Activated T-cell treated with anti-CD3 and anti-CD28 coated beads, Interleukin-2, amount 50 U/mL, for 48 hours (primary cell): ENCODE measurements around the gene YPEL5.
"Not testable (repeated sequence)": the region's sequence is repeated elsewhere in the genome, so short reads cannot be mapped to it uniquely, and the experiment has no call there.

Experiments
- DNase-seq, 2 experiments: peaks; one replicate each; pipeline ENCODE4 v3.0.0-alpha.2; 2020

The YPEL5 gene

DNA sequence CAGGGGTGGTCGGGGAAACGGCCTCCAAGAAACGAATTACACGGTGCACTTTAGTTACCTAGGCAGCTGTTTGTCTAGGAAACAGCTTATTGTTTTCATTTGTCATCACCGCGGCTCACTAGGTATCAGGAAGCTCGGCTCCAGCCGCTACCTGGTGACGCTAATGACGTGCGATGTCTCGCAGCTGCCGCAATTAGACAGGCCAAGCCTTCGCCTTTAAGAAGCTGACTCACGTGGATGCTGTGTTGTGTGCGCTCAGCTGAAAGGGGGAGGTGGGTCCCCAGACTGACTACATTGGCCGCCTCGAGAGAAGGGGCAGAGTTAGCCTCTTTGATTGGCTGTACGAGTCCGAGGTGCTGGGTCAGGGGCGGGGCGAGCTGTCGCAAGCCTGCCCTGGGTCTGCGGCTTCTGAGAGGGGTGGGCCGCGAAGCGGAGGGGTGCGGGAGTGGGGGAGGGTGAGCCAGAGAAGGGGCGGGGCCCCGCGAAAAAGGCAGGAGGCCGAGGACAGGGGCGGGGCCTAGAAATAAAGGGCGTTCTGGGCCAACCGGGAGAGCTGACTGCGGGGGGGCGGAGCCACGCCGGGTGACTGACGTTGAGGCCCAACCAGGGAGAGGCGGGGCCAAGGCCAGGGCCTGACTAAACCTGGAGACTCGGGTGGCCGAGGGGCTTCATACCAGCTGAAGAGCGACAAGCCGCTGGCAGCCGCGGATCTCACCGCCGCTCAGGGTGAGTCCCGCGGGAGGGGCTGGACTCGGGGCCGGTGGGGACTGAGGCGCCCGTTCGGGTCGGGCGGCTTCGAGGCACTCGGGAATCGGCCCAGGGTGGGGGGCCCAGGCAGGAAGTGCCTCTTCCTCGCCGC, at the start of gene YPEL5:
YPEL5 (plus strand) TSS at position 671 of the 859 bp plus-strand sequence. CDS start 9,645 bp downstream, outside the sequence.
- DNase-seq, result peak; percentile 98 to 99

DNA sequence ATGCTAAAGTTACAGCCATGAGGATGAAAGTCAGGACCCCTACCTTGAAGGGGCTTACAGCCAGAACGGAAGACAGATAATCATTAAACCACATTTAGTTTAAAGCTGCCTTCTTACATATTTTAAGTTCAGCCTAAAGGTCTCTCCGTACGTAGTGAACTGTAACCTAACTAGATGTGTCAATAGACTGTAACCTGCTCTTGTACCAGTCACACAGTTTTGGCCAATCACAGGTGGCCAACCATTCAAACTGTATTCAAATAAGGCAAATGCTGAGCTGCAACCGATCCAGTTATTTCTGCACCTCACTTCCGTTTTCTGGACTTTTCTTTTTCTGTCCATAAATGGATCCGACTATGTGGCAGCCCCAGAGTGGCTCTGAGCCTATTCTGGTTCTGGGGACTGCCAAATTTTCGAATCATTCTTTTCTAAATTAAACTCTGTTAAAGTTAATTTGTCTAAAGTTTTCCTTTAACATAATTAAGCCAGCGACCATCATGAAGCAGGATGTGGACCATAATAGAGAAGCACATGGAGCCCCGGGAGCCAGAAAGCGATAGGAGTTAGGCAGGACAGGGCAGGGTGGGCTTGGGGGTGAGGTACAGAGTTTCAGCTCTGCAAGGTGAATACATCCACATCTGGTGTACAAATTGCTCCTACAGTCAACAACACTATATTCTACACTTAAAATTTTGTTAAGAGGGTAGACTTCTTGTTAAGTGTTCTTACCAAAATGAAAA, 48.4 kb upstream of the YPEL5 start:
- DNase-seq, result no peak

DNA sequence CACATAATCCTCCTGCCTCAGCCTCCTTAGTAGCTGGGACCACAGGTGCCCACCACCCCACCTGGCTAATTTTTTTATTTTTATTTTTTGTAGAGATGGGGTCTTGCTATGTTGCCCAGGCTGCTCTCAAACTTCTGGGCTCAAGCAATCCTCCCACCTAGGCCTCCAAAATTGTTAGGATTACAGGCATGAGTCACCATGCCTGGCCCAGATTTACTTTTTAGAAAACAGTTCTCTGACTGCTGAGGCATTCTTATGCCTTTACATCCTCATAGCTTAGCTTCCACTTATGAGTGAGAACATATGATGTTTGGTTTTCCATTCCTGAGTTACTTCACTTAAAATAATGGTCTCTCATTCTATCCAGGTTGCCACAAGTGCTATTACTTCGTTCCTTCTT, 47.4 kb upstream of the YPEL5 start:
- DNase-seq, result not testable (repeated sequence)

DNA sequence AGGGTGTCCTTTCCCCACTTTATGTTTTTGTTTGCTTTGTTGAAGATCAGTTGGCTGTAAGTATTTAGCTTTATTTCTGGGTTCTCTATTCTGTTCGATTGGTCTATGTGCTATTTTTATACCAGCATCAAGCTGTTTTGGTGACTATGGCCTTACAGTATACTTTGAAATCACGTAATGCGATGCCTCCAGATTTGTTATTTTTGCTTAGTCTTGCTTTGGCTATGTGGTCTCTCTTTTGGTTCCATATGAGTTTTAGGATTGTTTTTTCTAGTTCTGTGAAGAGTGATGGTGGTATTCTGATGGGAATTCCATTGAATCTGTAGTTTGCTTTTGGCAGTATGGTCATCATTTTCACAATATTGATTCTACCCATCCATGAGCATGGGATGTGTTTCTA, 46.1 kb upstream of the YPEL5 start:
- not testable (repeated sequence) for DNase-seq

DNA sequence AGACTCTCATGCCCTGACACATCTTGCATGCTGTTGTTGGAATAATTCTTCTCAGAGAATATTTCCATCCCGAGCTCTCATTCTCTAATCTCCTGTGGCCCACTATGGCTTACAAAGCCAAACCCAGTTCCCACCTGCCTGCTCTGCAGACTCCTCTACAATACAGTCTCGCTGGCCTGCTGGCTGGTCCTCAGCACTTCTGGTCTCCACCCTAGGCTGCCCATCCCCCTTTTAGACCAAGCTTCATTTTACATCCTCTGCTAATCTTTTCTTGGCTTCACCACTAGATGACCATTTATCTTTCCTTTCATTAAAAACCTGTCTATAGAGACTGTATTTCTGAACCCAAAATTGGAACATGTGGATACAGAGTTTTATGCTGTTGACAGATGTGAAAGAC, 42.5 kb upstream of the YPEL5 start:
- no peak for DNase-seq

DNA sequence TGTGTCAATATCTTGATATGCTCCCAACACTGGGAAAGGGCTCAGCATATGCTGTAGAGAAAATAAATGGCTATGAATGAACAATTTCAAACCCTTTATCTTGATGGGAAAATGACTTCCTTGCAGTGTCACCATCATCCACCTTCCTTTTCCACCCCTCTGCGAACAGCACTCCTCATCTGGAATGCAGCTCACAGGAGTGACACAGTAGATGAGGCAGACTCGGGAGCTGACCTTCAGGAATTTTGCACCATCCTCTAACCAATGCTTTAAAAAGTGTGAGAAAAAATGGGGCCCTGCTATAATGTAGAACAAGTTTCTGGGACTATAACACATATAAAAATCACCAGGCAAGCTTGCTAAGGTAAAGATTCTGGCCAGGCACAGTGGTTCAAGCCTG, 41.3 kb upstream of the YPEL5 start:
- DNase-seq, result no peak

DNA sequence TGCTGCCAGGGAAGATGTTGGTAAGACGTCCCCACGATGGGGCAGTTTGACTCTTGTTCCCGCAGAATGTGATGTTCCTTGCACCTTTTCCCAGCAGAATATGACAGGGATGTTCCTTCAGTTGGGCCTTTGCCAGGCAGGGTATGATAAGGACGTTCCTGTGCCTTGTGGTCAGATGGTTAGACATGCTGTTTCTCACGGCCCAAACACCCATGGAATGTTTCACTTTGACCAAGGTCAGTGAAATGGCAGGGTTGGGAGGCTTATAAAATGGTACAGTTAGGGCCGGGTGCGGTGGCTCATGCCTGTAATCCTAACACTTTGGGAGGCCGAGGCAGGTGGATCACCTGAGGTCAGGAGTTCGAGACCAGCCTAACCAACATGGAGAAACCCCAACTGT, 40.3 kb upstream of the YPEL5 start:
- no peak for DNase-seq

DNA sequence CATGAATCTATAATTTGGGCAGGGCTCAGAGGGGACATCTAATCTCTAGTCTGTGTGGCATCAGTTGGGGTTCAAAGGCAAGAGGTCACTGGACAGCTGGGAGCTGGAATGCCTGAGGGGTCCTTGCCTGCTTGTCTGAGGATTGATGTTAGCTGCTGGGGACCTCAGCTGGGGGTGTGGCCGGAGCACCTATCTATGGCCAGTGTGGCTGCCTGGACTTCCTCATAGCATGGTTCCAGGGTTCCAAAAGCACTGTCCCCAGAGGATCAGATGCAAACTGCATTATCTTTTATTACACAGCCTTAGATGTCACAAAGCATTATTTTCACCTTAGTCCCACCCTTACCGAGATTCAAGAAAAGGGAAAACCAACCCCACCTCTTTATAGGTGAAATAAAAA, 38.6 kb upstream of the YPEL5 start:
- DNase-seq, result no peak

DNA sequence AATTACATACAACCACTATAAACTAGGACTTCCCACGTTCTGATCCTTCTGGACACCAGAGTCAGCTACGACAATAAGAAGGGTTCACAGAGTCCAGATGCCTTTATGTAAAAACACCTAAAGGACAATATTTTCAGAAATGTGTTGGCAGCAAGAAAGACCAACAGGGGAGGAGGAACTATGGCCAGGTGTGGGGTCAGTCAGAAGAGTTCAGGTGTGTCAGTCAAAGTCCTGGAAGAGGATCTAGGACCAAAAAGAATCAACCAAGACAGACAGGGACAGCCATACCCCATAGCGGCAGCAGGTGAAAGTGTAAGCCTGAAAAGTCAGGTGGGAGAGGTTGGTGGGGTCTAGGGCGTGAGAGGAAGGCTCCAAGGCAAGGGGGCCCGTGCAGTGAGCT, 38.0 kb upstream of the YPEL5 start:
- no peak for DNase-seq

DNA sequence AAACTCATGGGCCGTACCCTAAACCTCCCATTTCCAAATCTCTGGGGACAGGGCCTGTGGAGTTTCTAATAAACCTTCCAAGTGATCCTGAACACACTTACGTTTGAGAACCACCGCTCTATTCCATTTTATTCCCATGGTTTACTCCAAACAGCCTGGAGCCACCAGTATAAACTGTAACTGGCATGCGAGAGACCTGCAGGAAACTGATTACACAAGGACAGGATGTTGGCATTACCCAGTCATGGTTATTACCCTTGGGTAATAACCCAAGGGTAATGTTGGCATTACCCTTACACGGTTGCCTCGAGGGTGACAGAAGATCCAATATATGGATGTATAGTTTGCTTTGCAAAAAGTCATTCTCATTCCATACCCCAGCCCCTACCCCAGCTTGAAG, 37.0 kb upstream of the YPEL5 start:
- no peak for DNase-seq

DNA sequence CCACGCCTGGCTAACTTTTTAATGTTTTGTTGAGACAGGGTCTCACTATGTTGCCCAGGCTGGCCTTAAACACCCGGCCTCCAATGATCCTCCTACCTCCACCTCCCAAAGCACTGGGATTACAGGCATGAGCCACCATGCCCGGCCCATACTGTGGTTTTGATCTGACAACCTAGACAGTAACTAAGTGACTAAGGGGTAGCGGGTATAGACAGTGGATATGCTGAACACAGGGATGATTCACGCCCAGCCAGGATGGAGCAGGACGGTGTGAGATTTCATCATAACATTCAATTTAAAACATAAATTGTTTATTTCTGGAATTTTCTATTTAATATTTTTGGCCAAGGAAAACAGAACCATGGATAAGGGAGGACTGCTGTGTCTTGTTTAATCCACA, 36.0 kb upstream of the YPEL5 start:
- DNase-seq, result no peak

DNA sequence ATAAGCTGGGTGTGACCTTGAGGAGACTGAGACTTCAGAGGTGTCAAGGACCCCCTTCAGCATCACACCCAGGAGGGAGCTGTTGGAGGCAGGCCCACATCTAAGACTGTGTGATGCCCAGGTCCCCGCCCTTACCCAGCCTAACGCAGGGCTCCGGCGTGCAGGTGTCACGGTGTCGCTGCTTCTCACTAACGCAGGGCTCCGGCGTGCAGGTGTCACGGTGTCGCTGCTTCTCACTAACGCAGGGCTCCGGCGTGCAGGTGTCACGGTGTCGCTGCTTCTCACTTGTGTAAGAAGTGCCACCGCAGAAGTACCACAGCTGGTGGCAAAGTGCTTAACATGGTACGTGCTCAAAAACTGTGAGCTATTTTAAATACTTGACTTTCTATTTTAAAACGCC, 35.6 kb upstream of the YPEL5 start:
- not testable (repeated sequence) for DNase-seq

DNA sequence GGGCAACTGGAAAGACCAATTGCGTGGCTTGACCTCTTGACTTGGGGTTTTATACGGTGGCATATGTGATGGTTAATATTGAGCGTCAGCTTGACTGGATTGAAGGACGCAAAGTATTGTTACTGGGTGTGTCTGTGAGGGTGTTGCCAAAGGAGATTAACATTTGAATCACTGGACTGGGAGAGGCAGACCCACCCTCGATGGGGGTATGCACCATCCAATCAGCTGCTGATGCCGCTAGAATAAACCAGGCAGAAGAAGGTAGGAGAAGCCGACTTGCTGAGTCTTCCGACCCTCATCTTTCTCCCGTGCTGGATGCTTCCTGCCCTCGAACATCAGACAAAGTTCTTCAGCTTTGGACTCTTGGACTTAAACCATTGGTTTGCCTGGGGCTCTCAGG, 34.2 kb upstream of the YPEL5 start:
- DNase-seq, result no peak

DNA sequence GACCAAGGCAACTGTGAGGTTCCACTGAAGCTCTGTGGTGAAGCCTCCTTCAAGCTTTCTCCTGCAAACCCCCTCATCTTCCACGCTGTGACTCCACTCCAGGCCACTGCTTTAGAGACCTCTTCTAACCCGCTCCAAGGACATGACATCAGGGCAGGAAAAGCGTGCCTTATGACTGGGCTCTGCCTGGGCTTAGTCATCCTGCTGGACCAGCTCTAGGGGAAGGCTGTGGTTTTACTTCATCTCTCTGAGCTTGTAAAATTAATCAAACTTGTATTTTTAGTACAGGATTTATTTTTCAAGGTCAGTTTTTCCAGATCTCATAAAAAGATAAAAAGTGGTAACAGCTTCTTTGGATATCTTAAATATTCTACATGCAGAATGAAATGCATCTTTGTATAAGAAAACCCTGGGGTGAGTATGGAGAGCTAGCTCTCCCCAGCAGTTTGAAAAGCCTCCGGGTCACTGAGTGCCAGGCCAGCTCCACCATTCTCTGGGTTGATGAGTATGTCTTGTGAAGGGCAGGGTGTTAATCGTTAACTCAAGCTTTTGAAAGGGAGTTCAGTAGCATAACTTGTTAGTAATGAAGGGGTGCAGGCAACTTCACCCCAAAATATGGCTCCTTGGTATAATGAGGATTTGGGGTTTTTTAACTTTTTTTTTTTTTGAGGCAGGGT, 33.1 kb upstream of the YPEL5 start:
- no peak for DNase-seq

DNA sequence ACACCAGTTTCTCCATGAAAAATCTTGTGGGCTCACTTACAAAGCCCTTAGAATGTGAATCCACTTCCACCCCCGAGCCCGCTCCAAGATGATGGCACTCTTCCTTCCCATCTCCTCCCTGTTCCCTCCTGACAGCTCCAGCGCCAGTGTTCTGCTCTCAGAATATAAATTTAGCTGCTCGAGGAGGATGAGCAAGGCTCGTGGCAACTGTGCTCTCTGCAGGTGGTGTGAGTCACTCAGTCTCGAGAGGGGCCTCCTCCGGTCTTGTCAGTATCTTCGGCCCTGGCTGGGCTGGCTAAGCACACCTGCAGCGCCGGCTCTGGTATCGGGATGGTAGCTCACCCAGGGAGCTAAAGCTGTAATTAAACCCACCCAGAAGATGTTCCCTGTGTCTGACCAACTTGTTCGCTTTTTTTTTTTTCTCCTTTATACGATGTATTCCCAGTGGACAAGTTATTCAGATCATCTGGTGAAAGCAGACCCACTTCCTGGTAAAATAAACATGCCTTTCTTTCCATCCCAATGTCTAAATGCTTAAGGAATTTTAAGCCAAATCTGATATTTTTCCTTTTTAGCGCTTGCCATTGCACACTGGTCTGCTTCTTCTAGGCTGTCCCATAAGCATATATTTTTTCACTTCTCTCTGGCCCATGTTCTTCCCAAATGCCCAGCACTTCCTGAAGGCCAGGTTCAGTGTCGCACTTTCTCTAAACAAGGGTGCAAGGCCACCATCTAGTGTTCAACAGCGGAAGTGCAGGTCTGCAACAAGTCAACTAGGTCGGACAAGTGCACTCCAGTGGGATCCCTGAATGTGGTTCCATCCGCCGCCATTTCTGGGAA, 31.4 kb upstream of the YPEL5 start:
- peak; percentile 81 to 82 for DNase-seq

DNA sequence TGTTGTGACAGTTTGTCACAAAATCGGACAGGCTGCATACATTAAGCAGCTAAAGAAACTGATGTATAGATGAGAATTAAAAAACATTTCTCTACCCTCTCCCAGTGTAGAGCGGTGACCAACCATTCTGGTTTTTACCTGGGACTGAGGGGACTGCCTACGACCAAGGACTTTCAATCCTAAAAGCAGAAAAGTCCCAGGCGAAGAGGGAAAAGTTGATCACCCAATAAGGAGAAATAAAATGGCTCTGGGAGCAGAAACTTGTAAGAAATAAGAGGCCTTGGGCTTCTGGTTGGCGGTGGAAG, 30.9 kb upstream of the YPEL5 start:
- no peak for DNase-seq

DNA sequence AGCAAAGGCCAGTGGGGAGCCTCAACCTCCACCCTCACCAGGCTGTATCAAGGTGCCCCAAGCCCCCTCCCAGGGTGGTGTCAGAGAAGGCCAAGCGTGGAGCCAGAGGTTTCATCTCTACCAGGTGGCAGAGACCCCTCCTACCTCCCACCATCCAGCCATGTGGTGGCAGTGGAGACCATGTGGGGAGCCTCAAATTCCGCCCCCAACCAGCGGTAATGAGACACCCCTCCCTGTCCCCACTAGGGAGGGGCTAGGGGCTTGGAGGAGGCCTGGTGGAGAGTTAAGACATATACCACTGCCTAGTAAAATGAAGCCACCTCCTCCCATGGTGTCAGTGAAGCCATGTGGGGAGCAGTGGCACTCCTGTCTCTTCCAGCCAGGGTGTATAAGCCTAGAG, 24.4 kb upstream of the YPEL5 start:
- no peak for DNase-seq

DNA sequence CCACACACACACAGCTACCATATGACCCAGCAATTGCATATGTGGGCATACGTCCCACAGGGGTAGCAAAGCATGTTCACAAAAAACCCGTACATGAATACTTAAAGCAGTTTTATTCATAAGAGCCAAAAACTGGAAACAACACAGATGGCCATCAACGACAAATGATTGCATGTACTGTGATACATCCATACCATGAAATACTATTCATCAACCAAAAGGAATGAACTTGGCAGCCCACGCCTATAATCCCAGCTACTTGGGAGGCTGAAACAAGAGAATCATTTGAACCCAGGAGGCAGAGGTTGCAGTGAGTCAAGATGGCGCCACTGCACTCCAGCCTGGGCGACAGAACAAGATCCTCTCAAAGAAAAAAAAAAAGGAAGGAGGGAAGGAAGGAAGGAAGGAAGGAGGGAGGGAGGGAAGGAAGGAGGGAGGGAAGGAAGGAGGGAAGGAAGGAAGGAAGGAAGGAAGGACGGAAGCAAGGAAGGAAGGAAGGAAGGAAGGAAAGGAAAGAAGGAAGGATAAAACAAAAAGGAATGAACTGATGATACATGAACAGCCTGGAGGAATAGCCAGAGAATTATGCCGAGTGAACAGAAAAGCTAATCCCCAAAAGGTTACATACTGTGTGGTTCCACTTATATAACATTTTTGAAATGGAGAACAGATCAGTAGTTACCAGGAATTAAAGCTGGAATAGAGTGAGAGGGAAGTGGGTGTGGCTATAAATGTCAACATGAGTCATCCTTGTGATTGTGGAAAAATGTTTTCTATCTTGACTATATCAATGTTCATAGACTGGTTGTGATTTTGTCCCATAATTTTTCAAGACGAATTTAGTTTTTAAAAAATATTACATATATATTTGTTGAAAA, 19.6 kb upstream of the YPEL5 start:
- DNase-seq, result no peak

DNA sequence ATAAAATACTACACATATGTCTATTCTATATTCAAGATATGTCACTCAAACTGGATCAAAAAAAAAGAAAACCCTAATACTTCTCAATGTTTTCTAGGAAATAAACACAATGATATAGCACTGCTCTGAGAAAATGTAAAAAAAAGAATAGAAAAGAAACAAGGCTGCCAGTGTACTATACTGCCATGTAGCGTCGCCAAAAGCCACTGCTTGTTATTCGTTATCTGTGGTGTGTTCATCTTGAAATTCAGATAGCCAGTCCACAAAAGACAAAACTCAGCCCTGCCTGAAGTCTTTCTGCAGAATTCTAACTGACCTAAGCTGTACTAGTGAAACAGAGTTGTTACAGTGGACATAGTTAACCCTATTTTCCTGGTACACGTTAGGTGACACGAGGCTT, 12.2 kb upstream of the YPEL5 start:
- DNase-seq, result no peak

DNA sequence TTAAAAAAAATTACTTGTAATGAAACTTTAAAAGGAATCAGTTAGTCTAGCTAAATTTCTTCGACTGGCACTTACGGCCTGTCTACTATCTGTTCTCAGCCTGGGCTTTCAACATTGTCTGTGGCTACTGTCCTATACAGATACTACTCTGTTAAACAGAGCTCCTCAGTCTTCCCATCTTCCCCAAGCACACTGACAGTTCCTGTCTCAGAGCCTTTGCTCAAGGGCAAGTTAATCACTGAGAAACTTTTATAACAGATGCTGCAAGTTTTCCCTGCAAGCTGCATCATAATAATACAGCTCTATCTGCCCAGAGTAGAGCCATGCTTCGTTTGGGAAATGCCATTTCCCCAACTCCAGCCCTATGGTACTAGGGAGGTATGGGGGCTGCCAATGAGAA, 11.3 kb upstream of the YPEL5 start:
- no peak for DNase-seq

DNA sequence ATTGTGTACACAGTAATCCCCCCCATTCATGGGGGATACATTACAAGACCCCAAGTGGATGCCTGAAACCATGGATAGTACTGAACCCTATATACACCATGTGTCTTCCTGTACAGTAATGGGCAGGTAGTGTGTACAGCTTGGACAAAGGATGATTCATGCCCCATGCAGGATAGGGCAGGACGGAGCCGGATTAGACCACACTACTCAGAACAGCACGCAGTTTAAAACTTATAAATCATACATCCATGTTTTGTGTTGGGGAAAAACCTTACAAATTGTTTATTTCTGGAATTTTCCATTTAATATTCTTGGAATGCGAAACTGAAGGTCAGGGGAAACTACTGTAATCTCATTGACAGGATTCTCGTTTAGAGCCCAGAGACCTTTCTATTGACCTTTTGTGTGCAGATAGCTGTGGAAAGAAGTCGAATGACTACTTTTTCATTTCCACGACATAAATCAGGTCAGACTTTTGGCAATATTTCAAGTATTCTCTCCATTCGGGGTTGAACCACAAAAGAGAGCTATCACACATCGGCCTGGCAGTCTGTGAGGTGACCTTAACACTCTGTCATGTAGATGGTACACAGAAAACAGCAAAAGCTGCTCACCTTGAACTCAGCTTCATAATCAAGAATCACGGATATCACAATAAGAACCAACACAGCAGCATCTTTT, 9.9 kb upstream of the YPEL5 start:
- no peak for DNase-seq
